ENCODE data around the gene PHF21B. TPM values are rescaled to one million over a fixed set of nuclear protein-coding genes. Genes with fewer than 3 reads are reported as not detected.

Gene PHF21B
- total and polyA plus RNA-seq, 2 donors (not counting 3 experiments of a cell fraction or from before 2014, with no cell fraction given): not detected

- Histone ChIP-seq H3K79me2 (ENCODE audit: control insufficient read depth, insufficient read depth, low read length) (no peaks in the 10 kb centered on the region), H2AFZ (ENCODE audit: low read depth, low read length) (no peak overlapping the region), H3K4me1 (ENCODE audit: control insufficient read depth, extremely low read depth, insufficient read depth, low read length) (no peaks in the 10 kb centered on the region), H3K27ac (ENCODE audit: insufficient read depth, low read depth, low read length) (no peak overlapping the region), H3K9me1 (replicated peaks; ENCODE audit: control insufficient read depth, extremely low read depth, insufficient read depth, low read length) (no peaks in the 10 kb centered on the region), H3K9me3 (replicated peaks; ENCODE audit: control insufficient read depth, insufficient read depth, low read length) (peaks cover 2% of the 10 kb centered on the region), H4K20me1 (replicated peaks; ENCODE audit: control insufficient read depth, extremely low read depth, insufficient read depth, low read length) (no peaks in the 10 kb centered on the region), H3K36me3 (ENCODE audit: control insufficient read depth in 2 of 2, extremely low read depth in 1 of 2, insufficient read depth in 2 of 2, low read length in 2 of 2) (no peaks in the 10 kb centered on the region), H3K4me3 (replicated peaks in 1 of 3; ENCODE audit: insufficient read depth in 1 of 3, low read depth in 1 of 3, low read length in 3 of 3) (no peak overlapping the region), H3K27me3 (ENCODE audit: control insufficient read depth in 2 of 2, insufficient read depth in 2 of 2, low read length in 2 of 2) (no peaks in the 10 kb centered on the region), H3K9ac (replicated peaks; ENCODE audit: extremely low read depth, insufficient read depth, low read length) (no peak overlapping the region), H3K4me2 (ENCODE audit: insufficient read depth, low read length) (no peak overlapping the region)
- no peak for TF ChIP-seq FOS (IDR thresholded peaks at IDR 0.05; ENCODE audit: borderline replicate concordance, insufficient read depth, low read length)
- TF ChIP-seq MYC (IDR thresholded peaks at IDR 0.05; ENCODE audit: low read depth, low read length): no peak
- TF ChIP-seq JUN (IDR thresholded peaks at IDR 0.05; ENCODE audit: borderline replicate concordance, insufficient read depth, insufficient read length, low read depth): no peak
- intact Hi-C loops (cut with micrococcal nuclease) (no loop called here), dilution Hi-C loops (cut with MboI; ENCODE audit: extremely low pct_ligation_motif_present, low sequenced_read_pairs) (no loop called here)
- no TSS peak for BruUV-seq (replicated peaks)
- POLR2A ChIA-PET: no interaction called here
- no peak for DNase-seq (ENCODE audit: low read depth, low spot score)
- FAIRE-seq: no peak
- CTCF ChIA-PET: no interaction called here
These were observed 116.1 kb downstream of the PHF21B start for GRCh38 chr22:44893731-44894080.

- no peaks in the 10 kb centered on the region for H3K27me3 ChIP-seq (ENCODE audit: control insufficient read depth in 2 of 2, insufficient read depth in 2 of 2, low read length in 2 of 2)
- no peak overlapping the region for H3K9ac ChIP-seq (replicated peaks; ENCODE audit: extremely low read depth, insufficient read depth, low read length)
- dilution Hi-C loops (cut with MboI; ENCODE audit: extremely low pct_ligation_motif_present, low sequenced_read_pairs) (no loop called here), intact Hi-C loops (cut with micrococcal nuclease) (no loop called here)
- no peak overlapping the region for H2AFZ ChIP-seq (ENCODE audit: low read depth, low read length)
- no peak overlapping the region for H3K4me3 ChIP-seq (replicated peaks in 1 of 3; ENCODE audit: insufficient read depth in 1 of 3, low read depth in 1 of 3, low read length in 3 of 3)
- no peaks in the 10 kb centered on the region for H3K9me1 ChIP-seq (replicated peaks; ENCODE audit: control insufficient read depth, extremely low read depth, insufficient read depth, low read length)
- no TSS peak for BruUV-seq (replicated peaks)
- H3K4me2 ChIP-seq (ENCODE audit: insufficient read depth, low read length): no peak overlapping the region
- TF ChIP-seq CTCF (IDR thresholded peaks at IDR 0.05; ENCODE audit: extremely low read depth in 1 of 2, insufficient read depth in 1 of 2, low read depth in 1 of 2, low read length in 2 of 2) (no peak), POLR2A (IDR thresholded peaks at IDR 0.05; ENCODE audit: low read depth, low read length) (no peak), FOS (IDR thresholded peaks at IDR 0.05; ENCODE audit: borderline replicate concordance, insufficient read depth, low read length) (no peak), GATA2 (IDR thresholded peaks at IDR 0.05; ENCODE audit: insufficient read depth, insufficient read length, low read depth, low read length) (no peak), MYC (IDR thresholded peaks at IDR 0.05; ENCODE audit: low read depth, low read length) (no peak), JUN (IDR thresholded peaks at IDR 0.05; ENCODE audit: borderline replicate concordance, insufficient read depth, insufficient read length, low read depth) (no peak), EZH2 (IDR thresholded peaks at IDR 0.05; ENCODE audit: borderline replicate concordance, low read depth, low read length, severe bottlenecking) (no peak)
- H3K4me1 ChIP-seq (ENCODE audit: control insufficient read depth, extremely low read depth, insufficient read depth, low read length): no peaks in the 10 kb centered on the region
- H3K27ac ChIP-seq (ENCODE audit: insufficient read depth, low read depth, low read length): no peak overlapping the region
- peaks cover 4% of the 10 kb centered on the region for H3K9me3 ChIP-seq (replicated peaks; ENCODE audit: control insufficient read depth, insufficient read depth, low read length)
- H4K20me1 ChIP-seq (replicated peaks; ENCODE audit: control insufficient read depth, extremely low read depth, insufficient read depth, low read length): no peaks in the 10 kb centered on the region
- no peak for FAIRE-seq
- CTCF ChIA-PET: no interaction called here
- POLR2A ChIA-PET: no interaction called here
- no peaks in the 10 kb centered on the region for H3K36me3 ChIP-seq (ENCODE audit: control insufficient read depth in 2 of 2, extremely low read depth in 1 of 2, insufficient read depth in 2 of 2, low read length in 2 of 2)
- DNase-seq (ENCODE audit: low read depth, low spot score): no peak
- no peaks in the 10 kb centered on the region for H3K79me2 ChIP-seq (ENCODE audit: control insufficient read depth, insufficient read depth, low read length)
These were observed 116.7 kb downstream of the PHF21B start for GRCh38 chr22:44892803-44893730.
